Measurements from ENCODE around the gene LTBP1. TPM values are rescaled to one million over a fixed set of nuclear protein-coding genes. Genes with fewer than 3 reads are reported as not detected.
A peak's percentile ranks its signal among the peaks of the same experiment; 100 is the strongest.
"Not testable (repeated sequence)": the region's sequence is repeated elsewhere in the genome, so short reads cannot be mapped to it uniquely, and the experiment has no call there.

The LTBP1 gene
- total RNA-seq, 1 experiment from 2014 or later = 8.7 TPM

GRCh38 chr2:33372940-33373553 lies 426.3 kb downstream of the LTBP1 start:
- Histone ChIP-seq H3K27ac (no peak overlapping the region), H3K36me3 (no peaks in the 10 kb centered on the region), H3K9me3 (replicated peaks) (no peaks in the 10 kb centered on the region), H3K4me1 (replicated peaks) (0 out of 2 replicates have a peak, but pooled peaks cover 5% of the 10 kb centered on the region), H3K4me3 (no peak overlapping the region), H3K27me3 (replicated peaks) (no peaks in the 10 kb centered on the region)
- peak in 1 of 2 experiments; percentile 40 for DNase-seq (ENCODE audit: low read depth in 1 of 2, low spot score in 2 of 2)

- H3K36me3 ChIP-seq = no peaks in the 10 kb centered on the region
- no peak overlapping the region for H3K27ac ChIP-seq
- no peaks in the 10 kb centered on the region for H3K27me3 ChIP-seq (replicated peaks)
- H3K4me3 ChIP-seq = no peak overlapping the region
- no peak for DNase-seq (ENCODE audit: low read depth in 1 of 2, low spot score in 2 of 2)
- H3K4me1 ChIP-seq (replicated peaks) = 0 out of 2 replicates have a peak, but pooled peaks cover 5% of the 10 kb centered on the region
- no peaks in the 10 kb centered on the region for H3K9me3 ChIP-seq (replicated peaks)
Measured at GRCh38 chr2:33373986-33374385, 427.2 kb downstream of the LTBP1 start.

- no peaks in the 10 kb centered on the region for H3K27me3 ChIP-seq (replicated peaks)
- H3K9me3 ChIP-seq (replicated peaks) = no peaks in the 10 kb centered on the region
- no peaks in the 10 kb centered on the region for H3K36me3 ChIP-seq
- H3K4me3 ChIP-seq = no peak overlapping the region
- H3K27ac ChIP-seq = no peak overlapping the region
- no peak for DNase-seq (ENCODE audit: low read depth in 1 of 2, low spot score in 2 of 2)
- H3K4me1 ChIP-seq (replicated peaks) = 0 out of 2 replicates have a peak, but pooled peaks cover 5% of the 10 kb centered on the region
Measured at GRCh38 chr2:33375054-33375453, 428.3 kb downstream of the LTBP1 start.

GRCh38 chr2:33377048-33377447 lies 430.3 kb downstream of the LTBP1 start:
- Histone ChIP-seq H3K4me1 (replicated peaks) (0 out of 2 replicates have a peak, but pooled peaks cover 5% of the 10 kb centered on the region), H3K4me3 (no peak overlapping the region), H3K36me3 (no peaks in the 10 kb centered on the region), H3K27me3 (replicated peaks) (no peaks in the 10 kb centered on the region), H3K9me3 (replicated peaks) (no peaks in the 10 kb centered on the region), H3K27ac (no peak overlapping the region)
- DNase-seq (ENCODE audit: low read depth in 1 of 2, low spot score in 2 of 2) = no peak

GRCh38 chr2:33378556-33379210 lies 431.9 kb downstream of the LTBP1 start:
- H3K27ac ChIP-seq = no peak overlapping the region

GRCh38 chr2:33380001-33380609 lies 433.4 kb downstream of the LTBP1 start:
- H3K27ac ChIP-seq = no peak overlapping the region
- H3K4me3 ChIP-seq = no peak overlapping the region
- no peak for DNase-seq (ENCODE audit: low read depth in 1 of 2, low spot score in 2 of 2)
- 0 out of 2 replicates have a peak, but pooled peaks cover 3% of the 10 kb centered on the region for H3K4me1 ChIP-seq (replicated peaks)
- no peaks in the 10 kb centered on the region for H3K9me3 ChIP-seq (replicated peaks)
- no peaks in the 10 kb centered on the region for H3K27me3 ChIP-seq (replicated peaks)
- H3K36me3 ChIP-seq = no peaks in the 10 kb centered on the region

More at GRCh38 chr2:33378556-33379210, 431.9 kb downstream of the LTBP1 start:
- Histone ChIP-seq H3K9me3 (replicated peaks) (no peaks in the 10 kb centered on the region), H3K4me3 (no peak overlapping the region), H3K27me3 (replicated peaks) (no peaks in the 10 kb centered on the region), H3K36me3 (no peaks in the 10 kb centered on the region), H3K4me1 (replicated peaks) (0 out of 2 replicates have a peak, but pooled peaks cover 5% of the 10 kb centered on the region)
- DNase-seq (ENCODE audit: low read depth in 1 of 2, low spot score in 2 of 2) = peak in 1 of 2 experiments; percentile 9

- no peak for DNase-seq (ENCODE audit: low read depth in 1 of 2, low spot score in 2 of 2)
- no peaks in the 10 kb centered on the region for H3K4me1 ChIP-seq (replicated peaks)
- H3K9me3 ChIP-seq (replicated peaks) = no peaks in the 10 kb centered on the region
- no peak overlapping the region for H3K27ac ChIP-seq
- H3K36me3 ChIP-seq = no peaks in the 10 kb centered on the region
- no peak overlapping the region for H3K4me3 ChIP-seq
- no peaks in the 10 kb centered on the region for H3K27me3 ChIP-seq (replicated peaks)
Measured at GRCh38 chr2:33380719-33381118, 434.0 kb downstream of the LTBP1 start.

GRCh38 chr2:33381301-33381858 lies 434.6 kb downstream of the LTBP1 start:
- no peak overlapping the region for H3K27ac ChIP-seq
- no peaks in the 10 kb centered on the region for H3K4me1 ChIP-seq (replicated peaks)
- H3K9me3 ChIP-seq (replicated peaks) = no peaks in the 10 kb centered on the region
- no peak for DNase-seq (ENCODE audit: low read depth in 1 of 2, low spot score in 2 of 2)
- H3K4me3 ChIP-seq = no peak overlapping the region
- H3K36me3 ChIP-seq = no peaks in the 10 kb centered on the region
- no peaks in the 10 kb centered on the region for H3K27me3 ChIP-seq (replicated peaks)

- H3K9me3 ChIP-seq (replicated peaks) = no peaks in the 10 kb centered on the region
- DNase-seq (ENCODE audit: low read depth in 1 of 2, low spot score in 2 of 2) = no peak
- H3K27ac ChIP-seq = no peak overlapping the region
- H3K36me3 ChIP-seq = no peaks in the 10 kb centered on the region
- no peak overlapping the region for H3K4me3 ChIP-seq
- H3K27me3 ChIP-seq (replicated peaks) = no peaks in the 10 kb centered on the region
- H3K4me1 ChIP-seq (replicated peaks) = no peaks in the 10 kb centered on the region
Measured at GRCh38 chr2:33383855-33384598, 437.3 kb downstream of the LTBP1 start.

GRCh38 chr2:33384599-33384961 lies 437.8 kb downstream of the LTBP1 start:
- Histone ChIP-seq H3K27me3 (replicated peaks) (no peaks in the 10 kb centered on the region), H3K9me3 (replicated peaks) (no peaks in the 10 kb centered on the region), H3K27ac (no peak overlapping the region), H3K4me3 (no peak overlapping the region), H3K4me1 (replicated peaks) (no peaks in the 10 kb centered on the region), H3K36me3 (no peaks in the 10 kb centered on the region)
- no peak for DNase-seq (ENCODE audit: low read depth in 1 of 2, low spot score in 2 of 2)

- Histone ChIP-seq H3K36me3 (no peaks in the 10 kb centered on the region), H3K4me3 (no peak overlapping the region), H3K4me1 (replicated peaks) (no peaks in the 10 kb centered on the region), H3K9me3 (replicated peaks) (no peaks in the 10 kb centered on the region), H3K27ac (no peak overlapping the region), H3K27me3 (replicated peaks) (no peaks in the 10 kb centered on the region)
- no peak for DNase-seq (ENCODE audit: low read depth in 1 of 2, low spot score in 2 of 2)
Measured at GRCh38 chr2:33388996-33389395, 442.2 kb downstream of the LTBP1 start.

GRCh38 chr2:33389695-33390094 lies 442.9 kb downstream of the LTBP1 start:
- not testable (repeated sequence) for H3K4me3 ChIP-seq; H3K27ac ChIP-seq; H3K4me1 ChIP-seq (replicated peaks); DNase-seq (ENCODE audit: low read depth in 1 of 2, low spot score in 2 of 2); H3K27me3 ChIP-seq (replicated peaks); H3K9me3 ChIP-seq (replicated peaks); H3K36me3 ChIP-seq

- no peak overlapping the region for H3K4me3 ChIP-seq
- H3K36me3 ChIP-seq = no peaks in the 10 kb centered on the region
- no peaks in the 10 kb centered on the region for H3K4me1 ChIP-seq (replicated peaks)
- no peaks in the 10 kb centered on the region for H3K9me3 ChIP-seq (replicated peaks)
- no peak overlapping the region for H3K27ac ChIP-seq
- no peak for DNase-seq (ENCODE audit: low read depth in 1 of 2, low spot score in 2 of 2)
- H3K27me3 ChIP-seq (replicated peaks) = no peaks in the 10 kb centered on the region
Measured at GRCh38 chr2:33391529-33392255, 444.9 kb downstream of the LTBP1 start.

All from SJSA1 (cell line).